Activated naive CD4-positive, alpha-beta T cell treated with anti-CD3 and anti-CD28 coated beads, Interleukin-2, amount 50 U/mL, for 72 hours (primary cell): ENCODE data around the gene CEBPZ. TPM values are rescaled to one million over a fixed set of nuclear protein-coding genes. Genes with fewer than 3 reads are reported as not detected.
A peak's percentile ranks its signal among the peaks of the same experiment; 100 is the strongest.

Source experiments
- ATAC-seq, 2 donors: fragments of 150-1000 bp; cut with Tn5 transposase; 2 replicates each; pipeline ENCODE4 v1.10.0; 2021; ENCODE audit warnings: mild to moderate bottlenecking in 2 of 2, moderate library complexity in 2 of 2
- DNase-seq, 2 donors: peaks; one replicate each; pipeline ENCODE4 v3.0.0; 2021 to 2022; ENCODE audit warnings: low spot score in 2 of 2
- H3K27ac Mint-ChIP-seq, 2 donors: one replicate each; pipeline ENCODE4 v1.8.0; 2022; ENCODE audit warnings: mild to moderate bottlenecking in 2 of 2, mixed read lengths in 2 of 2
- H3K36me3 Mint-ChIP-seq, 2 donors: one replicate each; pipeline ENCODE4 v1.8.0; 2022; ENCODE audit warnings: mixed read lengths in 2 of 2
- H3K9me3 Mint-ChIP-seq, 2 donors: one replicate each; pipeline ENCODE4 v1.8.0; 2022; ENCODE audit warnings: mixed read lengths in 2 of 2
- total RNA-seq, 2 donors: library from RNA; stranded (reverse); gene quantifications; one replicate each; pipeline ENCODE4 v1.2.3, GENCODE V29; 2022

The CEBPZ gene
- 10 to 100 TPM; 60.6 to 79.1 TPM for total RNA-seq

GRCh38 chr2:37231241-37232130 is at the start of gene CEBPZ, which contains the start of gene NDUFAF7:
Gene CEBPZ (minus strand): TSS chr2:37231596. CDS start chr2:37231567, 29 bp downstream.
Gene NDUFAF7 (plus strand): TSS chr2:37231658. CDS start chr2:37231706, 48 bp downstream.
- Mint-ChIP-seq H3K36me3 (peaks cover 12 to 29% of the 10 kb centered on the region in 2 donors), H3K9me3 (no peaks in the 10 kb centered on the region), H3K27ac (no peak within 1 kb of the TSS)
- DNase-seq (peak; percentile 83 to 92), ATAC-seq (peak; percentile 97 to 98)

GRCh38 chr2:37276291-37276690 is 44.9 kb upstream of the CEBPZ start:
- no peak overlapping the region for H3K27ac Mint-ChIP-seq
- H3K36me3 Mint-ChIP-seq: no peaks in the 10 kb centered on the region
- H3K9me3 Mint-ChIP-seq: no peaks in the 10 kb centered on the region
- ATAC-seq: no peak
- DNase-seq: no peak

- no peak for DNase-seq
- H3K9me3 Mint-ChIP-seq: no peaks in the 10 kb centered on the region
- peak overlapping the region in 1 of 2 donors; percentile 29 for H3K27ac Mint-ChIP-seq
- no peaks in the 10 kb centered on the region for H3K36me3 Mint-ChIP-seq
- no peak for ATAC-seq
Measured at GRCh38 chr2:37274359-37274965, 43.1 kb upstream of the CEBPZ start.

GRCh38 chr2:37271376-37272067 is 40.1 kb upstream of the CEBPZ start:
- peaks cover 0 to 7% of the 10 kb centered on the region in 2 donors for H3K36me3 Mint-ChIP-seq
- no peaks in the 10 kb centered on the region for H3K9me3 Mint-ChIP-seq
- H3K27ac Mint-ChIP-seq: no peak overlapping the region
- no peak for DNase-seq
- ATAC-seq: no peak

GRCh38 chr2:37268111-37268510 is 36.7 kb upstream of the CEBPZ start:
- H3K27ac Mint-ChIP-seq: no peak overlapping the region
- peaks cover 0 to 19% of the 10 kb centered on the region in 2 donors for H3K36me3 Mint-ChIP-seq
- H3K9me3 Mint-ChIP-seq: no peaks in the 10 kb centered on the region
- no peak for DNase-seq
- ATAC-seq: no peak

- Mint-ChIP-seq H3K9me3 (no peaks in the 10 kb centered on the region), H3K36me3 (peaks cover 0 to 19% of the 10 kb centered on the region in 2 donors), H3K27ac (no peak overlapping the region)
- DNase-seq (no peak), ATAC-seq (no peak)
Measured at GRCh38 chr2:37267685-37268084, 36.3 kb upstream of the CEBPZ start.

GRCh38 chr2:37263839-37264238 is 32.4 kb upstream of the CEBPZ start:
- Mint-ChIP-seq H3K9me3 (no peaks in the 10 kb centered on the region), H3K27ac (no peak overlapping the region), H3K36me3 (peaks cover 0 to 19% of the 10 kb centered on the region in 2 donors)
- DNase-seq (no peak), ATAC-seq (no peak)

GRCh38 chr2:37262522-37262921 is 31.1 kb upstream of the CEBPZ start:
- ATAC-seq (no peak), DNase-seq (no peak)
- Mint-ChIP-seq H3K36me3 (peaks cover 0 to 12% of the 10 kb centered on the region in 2 donors), H3K9me3 (no peaks in the 10 kb centered on the region), H3K27ac (no peak overlapping the region)

- no peaks in the 10 kb centered on the region for H3K9me3 Mint-ChIP-seq
- no peak for DNase-seq
- peaks cover 7 to 17% of the 10 kb centered on the region in 2 donors for H3K36me3 Mint-ChIP-seq
- H3K27ac Mint-ChIP-seq: no peak overlapping the region
- no peak for ATAC-seq
Measured at GRCh38 chr2:37250869-37251740, 19.7 kb upstream of the CEBPZ start.

- DNase-seq: no peak
- no peak overlapping the region for H3K27ac Mint-ChIP-seq
- no peaks in the 10 kb centered on the region for H3K9me3 Mint-ChIP-seq
- ATAC-seq: no peak
- H3K36me3 Mint-ChIP-seq: peaks cover 30 to 32% of the 10 kb centered on the region in 2 donors
Measured at GRCh38 chr2:37246205-37246604, 14.8 kb upstream of the CEBPZ start.

- DNase-seq (no peak), ATAC-seq (no peak)
- Mint-ChIP-seq H3K9me3 (no peaks in the 10 kb centered on the region), H3K36me3 (peaks cover 26 to 32% of the 10 kb centered on the region in 2 donors), H3K27ac (no peak overlapping the region)
Measured at GRCh38 chr2:37244755-37245154, 13.4 kb upstream of the CEBPZ start.

- ATAC-seq (peak; percentile 96 to 98), DNase-seq (no peak)
- H3K36me3 Mint-ChIP-seq: peaks cover 24 to 32% of the 10 kb centered on the region in 2 donors
- H3K9me3 Mint-ChIP-seq: no peaks in the 10 kb centered on the region
- H3K27ac Mint-ChIP-seq: peak overlapping the region; percentile 9 to 83
Measured at GRCh38 chr2:37244017-37244416, 12.6 kb upstream of the CEBPZ start.

GRCh38 chr2:37243435-37243834 is 12.0 kb upstream of the CEBPZ start:
- peaks cover 24 to 32% of the 10 kb centered on the region in 2 donors for H3K36me3 Mint-ChIP-seq
- DNase-seq: no peak
- H3K27ac Mint-ChIP-seq: peak overlapping the region; percentile 9 to 83
- no peaks in the 10 kb centered on the region for H3K9me3 Mint-ChIP-seq
- ATAC-seq: peak; percentile 4 to 62

GRCh38 chr2:37232131-37232933 is 936 bp upstream of the CEBPZ start:
- peaks cover 12 to 25% of the 10 kb centered on the region in 2 donors for H3K36me3 Mint-ChIP-seq
- peak; percentile 12 to 56 for DNase-seq

GRCh38 chr2:37230581-37230980 is 815 bp downstream of the CEBPZ start:
- ATAC-seq (no peak), DNase-seq (no peak)
- Mint-ChIP-seq H3K36me3 (peaks cover 6 to 22% of the 10 kb centered on the region in 2 donors), H3K27ac (no peak overlapping the region), H3K9me3 (no peaks in the 10 kb centered on the region)

More at GRCh38 chr2:37232131-37232933, 936 bp upstream of the CEBPZ start:
- no peak overlapping the region for H3K27ac Mint-ChIP-seq
- ATAC-seq: peak in 1 of 2 donors; percentile 18
- H3K9me3 Mint-ChIP-seq: no peaks in the 10 kb centered on the region
